Ascending aorta (tissue), 2 donors: Measurements from ENCODE around the gene CABCOCO1. TPM values are rescaled to one million over a fixed set of nuclear protein-coding genes. Genes with fewer than 3 reads are reported as not detected.
A peak's percentile ranks its signal among the peaks of the same experiment; 100 is the strongest.

Experiments used
- DNase-seq, 2 donors: peaks; one replicate each; pipeline ENCODE4 v3.0.0-alpha.2; 2019; ENCODE audit warnings: low spot score in 2 of 2
- H3K27ac ChIP-seq, 2 donors: fragments of 200-600 bp; sonication (generic); one replicate each; pipeline ENCODE4 v1.5.1; 2016 to 2017; ENCODE audit warnings: mild to moderate bottlenecking in 1 of 2
- H3K27me3 ChIP-seq: fragments of 200-600 bp; sonication (generic); one replicate; pipeline ENCODE4 v1.5.1; 2017
- H3K36me3 ChIP-seq, 2 donors: fragments of 200-600 bp; sonication (generic); one replicate each; pipeline ENCODE4 v1.5.1; 2016
- H3K4me1 ChIP-seq, 2 donors: fragments of 200-600 bp; sonication (generic); one replicate each; pipeline ENCODE4 v1.5.1; 2016 to 2017; ENCODE audit warnings: mild to moderate bottlenecking in 1 of 2
- H3K4me3 ChIP-seq, 2 donors: fragments of 200-600 bp; sonication (generic); one replicate each; pipeline ENCODE4 v1.5.1; 2016 to 2017; ENCODE audit warnings: mild to moderate bottlenecking in 1 of 2
- H3K9me3 ChIP-seq, 2 donors: fragments of 200-600 bp; sonication (generic); one replicate each; pipeline ENCODE4 v1.5.1; 2016
- intact Hi-C: fragments of 100-400 bp; cut with DNase I; formaldehyde crosslinking; loops from one replicate; pipeline ENCODE4 v1.15.1; 2023
- total RNA-seq: library from RNA; depleted of rRNA; stranded (reverse); fragments of >200 nt; gene quantifications from one replicate; pipeline ENCODE4 v1.1.0, GENCODE V29; 2016
- TF ChIP-seq, protein P1 (sequence below), 3 experiments: fragments of 200-600 bp in 2 of 3; fragments of 450-650 bp in 1 of 3; sonication (generic) in 2 of 3; IDR thresholded peaks; one replicate each; pipeline ENCODE4 v1.5.1; 2016 to 2019; ENCODE audit warnings: antibody characterized with exemption in 3 of 3, mild to moderate bottlenecking in 1 of 3, moderate library complexity in 1 of 3

The CABCOCO1 gene
- total RNA-seq, 1 donor from 2014 or later, result not detected

DNA sequence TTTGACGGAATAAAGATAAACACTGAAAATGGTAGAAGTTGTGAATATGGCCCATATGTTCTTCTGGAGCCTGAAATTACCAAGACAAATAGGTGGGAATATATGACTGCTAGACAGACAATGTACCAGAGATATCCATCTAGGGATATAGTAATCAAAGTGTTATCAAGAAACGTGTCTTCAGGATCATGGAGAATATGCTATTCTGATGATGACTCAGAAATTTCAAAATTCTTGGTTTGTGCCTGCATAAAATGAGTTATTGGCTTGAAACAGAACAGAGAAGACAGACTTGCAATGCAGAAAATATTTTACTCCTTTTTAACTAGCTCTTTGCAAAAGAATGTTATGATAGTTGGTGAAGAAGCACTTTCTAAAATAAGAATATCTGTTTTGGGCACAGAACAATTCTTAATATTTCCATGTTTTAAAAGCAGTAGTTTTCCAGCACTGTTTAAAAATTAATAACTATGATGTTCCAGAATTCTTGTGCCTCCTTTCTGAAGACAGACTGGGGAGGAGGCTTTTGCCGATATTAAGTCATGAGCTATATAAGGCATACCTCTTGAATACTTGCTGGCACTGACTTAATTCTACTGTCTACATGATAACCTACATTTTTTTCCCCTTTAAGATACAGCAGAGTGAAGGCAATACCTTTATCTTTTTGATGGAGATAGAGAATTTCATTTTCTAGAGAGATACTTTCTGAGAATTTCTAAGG lies 34.4 kb upstream of the CABCOCO1 start:
- TF ChIP-seq, protein P1, sequence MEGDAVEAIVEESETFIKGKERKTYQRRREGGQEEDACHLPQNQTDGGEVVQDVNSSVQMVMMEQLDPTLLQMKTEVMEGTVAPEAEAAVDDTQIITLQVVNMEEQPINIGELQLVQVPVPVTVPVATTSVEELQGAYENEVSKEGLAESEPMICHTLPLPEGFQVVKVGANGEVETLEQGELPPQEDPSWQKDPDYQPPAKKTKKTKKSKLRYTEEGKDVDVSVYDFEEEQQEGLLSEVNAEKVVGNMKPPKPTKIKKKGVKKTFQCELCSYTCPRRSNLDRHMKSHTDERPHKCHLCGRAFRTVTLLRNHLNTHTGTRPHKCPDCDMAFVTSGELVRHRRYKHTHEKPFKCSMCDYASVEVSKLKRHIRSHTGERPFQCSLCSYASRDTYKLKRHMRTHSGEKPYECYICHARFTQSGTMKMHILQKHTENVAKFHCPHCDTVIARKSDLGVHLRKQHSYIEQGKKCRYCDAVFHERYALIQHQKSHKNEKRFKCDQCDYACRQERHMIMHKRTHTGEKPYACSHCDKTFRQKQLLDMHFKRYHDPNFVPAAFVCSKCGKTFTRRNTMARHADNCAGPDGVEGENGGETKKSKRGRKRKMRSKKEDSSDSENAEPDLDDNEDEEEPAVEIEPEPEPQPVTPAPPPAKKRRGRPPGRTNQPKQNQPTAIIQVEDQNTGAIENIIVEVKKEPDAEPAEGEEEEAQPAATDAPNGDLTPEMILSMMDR (IDR thresholded peaks at IDR 0.05), result no peak
- Histone ChIP-seq H3K9me3 (no peaks in the 10 kb centered on the region), H3K27me3 (no peaks in the 10 kb centered on the region), H3K4me1 (peaks cover 0 to 8% of the 10 kb centered on the region in 2 donors), H3K36me3 (no peaks in the 10 kb centered on the region), H3K4me3 (no peak overlapping the region), H3K27ac (peak overlapping the region in 1 of 2 donors; percentile 35)
- no peak for DNase-seq
- intact Hi-C loops, result no loop called here

DNA sequence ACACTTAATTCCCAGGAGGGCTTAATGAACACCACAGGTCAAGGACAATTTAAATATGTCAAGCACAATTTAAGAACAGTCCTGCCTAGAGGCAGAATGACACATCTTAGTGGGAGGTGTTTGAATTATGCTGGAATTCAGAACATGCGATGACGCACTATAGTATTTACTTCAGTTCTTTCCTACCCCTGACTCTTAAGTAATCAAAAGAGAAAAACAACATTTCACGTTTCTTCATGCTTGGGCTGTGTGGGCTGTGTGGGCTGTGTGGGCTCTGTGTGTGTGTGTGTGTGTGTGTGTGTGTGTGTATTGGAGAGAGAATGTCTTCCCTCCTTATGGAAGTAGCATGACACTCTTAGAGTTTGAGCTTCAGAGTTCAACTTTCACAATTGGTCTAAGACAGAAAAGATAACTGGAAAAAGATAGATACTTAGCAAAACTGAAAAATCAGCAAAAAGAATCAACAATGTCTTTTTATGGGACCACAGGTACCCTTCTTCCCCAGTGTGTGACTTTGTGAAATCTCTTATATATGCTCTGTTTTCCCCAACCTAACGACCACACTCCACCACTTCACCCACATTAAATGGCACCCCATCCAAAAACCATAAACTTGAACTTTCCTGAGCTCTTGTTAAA lies 33.7 kb upstream of the CABCOCO1 start:
- no peaks in the 10 kb centered on the region for H3K9me3 ChIP-seq
- H3K4me1 ChIP-seq, result peaks cover 6 to 8% of the 10 kb centered on the region in 2 donors
- H3K36me3 ChIP-seq, result no peaks in the 10 kb centered on the region
- H3K27me3 ChIP-seq, result no peaks in the 10 kb centered on the region
- TF ChIP-seq, protein P1 (IDR thresholded peaks at IDR 0.05), result no peak
- no peak overlapping the region for H3K4me3 ChIP-seq
- intact Hi-C loops, result no loop called here
- H3K27ac ChIP-seq, result peak overlapping the region in 1 of 2 donors; percentile 35
- DNase-seq, result no peak

DNA sequence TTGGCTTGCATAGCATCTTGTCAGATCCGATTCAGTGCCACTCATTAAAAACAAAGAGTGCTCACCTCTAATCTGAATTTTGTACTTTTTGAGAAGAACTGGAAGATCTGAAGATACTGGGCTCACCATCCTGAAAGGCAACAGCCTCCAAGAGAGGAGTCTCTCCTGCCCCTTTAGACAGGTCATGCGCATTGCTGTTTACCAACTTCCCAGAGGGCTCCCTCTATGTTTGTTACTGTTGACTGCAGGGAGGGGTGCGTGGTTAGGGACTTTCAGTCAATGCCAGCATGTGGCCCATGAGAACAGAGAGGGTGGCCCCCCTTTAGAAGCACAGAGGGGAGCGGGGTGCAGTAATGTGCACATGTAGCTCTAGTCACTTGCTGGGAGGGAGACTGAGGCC lies 33.2 kb upstream of the CABCOCO1 start:
- intact Hi-C loops, result no loop called here
- H3K27me3 ChIP-seq, result no peaks in the 10 kb centered on the region
- H3K9me3 ChIP-seq, result no peaks in the 10 kb centered on the region
- H3K4me1 ChIP-seq, result peaks cover 6 to 8% of the 10 kb centered on the region in 2 donors
- no peaks in the 10 kb centered on the region for H3K36me3 ChIP-seq
- no peak overlapping the region for H3K27ac ChIP-seq
- no peak for DNase-seq
- TF ChIP-seq, protein P1 (IDR thresholded peaks at IDR 0.05), result no peak
- no peak overlapping the region for H3K4me3 ChIP-seq

DNA sequence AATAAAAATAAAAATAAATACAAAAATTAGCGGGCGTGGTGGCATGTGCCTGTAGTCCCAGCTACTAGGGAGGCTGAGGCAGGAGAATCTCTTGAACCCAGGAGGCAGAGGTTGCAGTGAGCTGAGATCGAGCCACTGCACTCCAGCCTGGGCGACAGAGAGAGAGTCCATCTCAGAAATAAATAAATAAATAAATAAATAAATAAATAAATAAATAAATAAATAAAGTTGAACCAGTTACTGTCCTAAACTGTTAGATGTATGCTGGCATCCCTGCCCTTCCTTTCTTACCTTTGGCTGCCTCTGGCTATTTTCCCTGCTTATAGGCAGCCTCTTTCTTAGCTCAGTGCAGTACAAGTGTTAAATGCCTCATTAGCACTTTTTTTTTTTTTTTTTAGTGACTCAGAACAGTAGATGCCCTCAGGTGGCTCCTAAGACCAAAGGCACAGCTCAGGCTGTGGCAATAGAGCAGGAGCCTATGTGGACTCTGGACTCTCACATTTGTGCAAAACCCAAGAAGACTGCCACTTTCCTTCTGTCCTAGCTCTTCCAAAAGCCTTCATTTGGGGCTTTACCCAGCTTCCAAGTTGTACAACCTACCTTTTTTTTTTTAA lies 30.6 kb upstream of the CABCOCO1 start:
- H3K27ac ChIP-seq, result no peak overlapping the region
- TF ChIP-seq, protein P1 (IDR thresholded peaks at IDR 0.05), result no peak

DNA sequence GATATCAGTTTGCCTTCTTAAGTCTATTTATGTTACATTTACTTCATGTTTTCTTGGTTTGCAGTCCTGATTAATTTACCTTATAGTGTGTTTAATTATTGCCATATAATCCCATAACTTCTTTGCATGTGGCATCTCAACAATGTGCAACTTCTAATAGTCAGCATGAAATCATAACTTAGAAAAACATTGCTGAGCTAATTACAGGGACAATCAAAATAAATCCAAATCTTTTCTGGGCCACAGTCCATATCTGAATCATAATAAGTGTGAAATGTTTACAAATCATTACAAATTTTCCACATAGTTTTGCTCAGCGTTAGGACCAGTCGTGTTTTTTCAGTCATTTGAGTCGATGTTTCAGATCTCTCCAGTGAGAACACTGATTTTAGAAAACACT lies 29.1 kb upstream of the CABCOCO1 start:
- H3K27me3 ChIP-seq, result no peaks in the 10 kb centered on the region
- H3K4me3 ChIP-seq, result no peak overlapping the region
- H3K9me3 ChIP-seq, result no peaks in the 10 kb centered on the region
- TF ChIP-seq, protein P1 (IDR thresholded peaks at IDR 0.05), result no peak
- peaks cover 6 to 10% of the 10 kb centered on the region in 2 donors for H3K4me1 ChIP-seq
- no peaks in the 10 kb centered on the region for H3K36me3 ChIP-seq
- no peak overlapping the region for H3K27ac ChIP-seq
- intact Hi-C loops, result no loop called here
- no peak for DNase-seq

More for the DNA sequence above, 30.6 kb upstream of the CABCOCO1 start:
- Histone ChIP-seq H3K4me1 (peaks cover 6 to 15% of the 10 kb centered on the region in 2 donors), H3K4me3 (no peak overlapping the region), H3K9me3 (no peaks in the 10 kb centered on the region), H3K27me3 (no peaks in the 10 kb centered on the region), H3K36me3 (no peaks in the 10 kb centered on the region)
- intact Hi-C loops, result no loop called here
- no peak for DNase-seq
